OCI-LY7 (cell line): ENCODE measurements around the gene FOXO6.

Experiments used
- EZH2phosphoT487 ChIP-seq: fragments of 200-600 bp; sonication (generic); IDR thresholded peaks from 2 replicates; pipeline ENCODE4 v1.6.1; 2018; ENCODE audit warnings: low read depth, borderline replicate concordance, mild to moderate bottlenecking, mixed run types, antibody characterized with exemption, low read length, moderate library complexity, mixed read lengths
- TF ChIP-seq, protein P1 (sequence below): fragments of 200-600 bp; sonication (generic); conservative IDR thresholded peaks from 2 replicates; pipeline ENCODE4 v1.5.1; 2014; ENCODE audit warnings: mild to moderate bottlenecking, antibody characterized with exemption, low read length, moderate library complexity, mixed read lengths

GRCh38 chr1:41343790-41344699, 17.2 kb upstream of the FOXO6 start:
- TF ChIP-seq, protein P1, sequence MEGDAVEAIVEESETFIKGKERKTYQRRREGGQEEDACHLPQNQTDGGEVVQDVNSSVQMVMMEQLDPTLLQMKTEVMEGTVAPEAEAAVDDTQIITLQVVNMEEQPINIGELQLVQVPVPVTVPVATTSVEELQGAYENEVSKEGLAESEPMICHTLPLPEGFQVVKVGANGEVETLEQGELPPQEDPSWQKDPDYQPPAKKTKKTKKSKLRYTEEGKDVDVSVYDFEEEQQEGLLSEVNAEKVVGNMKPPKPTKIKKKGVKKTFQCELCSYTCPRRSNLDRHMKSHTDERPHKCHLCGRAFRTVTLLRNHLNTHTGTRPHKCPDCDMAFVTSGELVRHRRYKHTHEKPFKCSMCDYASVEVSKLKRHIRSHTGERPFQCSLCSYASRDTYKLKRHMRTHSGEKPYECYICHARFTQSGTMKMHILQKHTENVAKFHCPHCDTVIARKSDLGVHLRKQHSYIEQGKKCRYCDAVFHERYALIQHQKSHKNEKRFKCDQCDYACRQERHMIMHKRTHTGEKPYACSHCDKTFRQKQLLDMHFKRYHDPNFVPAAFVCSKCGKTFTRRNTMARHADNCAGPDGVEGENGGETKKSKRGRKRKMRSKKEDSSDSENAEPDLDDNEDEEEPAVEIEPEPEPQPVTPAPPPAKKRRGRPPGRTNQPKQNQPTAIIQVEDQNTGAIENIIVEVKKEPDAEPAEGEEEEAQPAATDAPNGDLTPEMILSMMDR, result no peak
- TF ChIP-seq EZH2phosphoT487, result no peak
